Loucy (cell line): Measurements from ENCODE around the gene HOXD11.

Source experiments
- CTCF ChIP-seq: fragments of 200-600 bp; sonication (generic); conservative IDR thresholded peaks from 2 replicates; pipeline ENCODE4 v1.5.1; 2014; ENCODE audit warnings: mild to moderate bottlenecking, antibody characterized with exemption, low read length
- EZH2phosphoT487 ChIP-seq: fragments of 200-600 bp; IDR thresholded peaks from 2 replicates; pipeline ENCODE4 v1.6.1; 2018; ENCODE audit warnings: antibody characterized with exemption, mild to moderate bottlenecking, moderate library complexity, borderline replicate concordance

- no peak for TF ChIP-seq CTCF
- TF ChIP-seq EZH2phosphoT487 = no peak
Measured at GRCh38 chr2:176072951-176073904, 33.9 kb upstream of the HOXD11 start.
